ENCODE measurements around the gene INS.

DNA sequence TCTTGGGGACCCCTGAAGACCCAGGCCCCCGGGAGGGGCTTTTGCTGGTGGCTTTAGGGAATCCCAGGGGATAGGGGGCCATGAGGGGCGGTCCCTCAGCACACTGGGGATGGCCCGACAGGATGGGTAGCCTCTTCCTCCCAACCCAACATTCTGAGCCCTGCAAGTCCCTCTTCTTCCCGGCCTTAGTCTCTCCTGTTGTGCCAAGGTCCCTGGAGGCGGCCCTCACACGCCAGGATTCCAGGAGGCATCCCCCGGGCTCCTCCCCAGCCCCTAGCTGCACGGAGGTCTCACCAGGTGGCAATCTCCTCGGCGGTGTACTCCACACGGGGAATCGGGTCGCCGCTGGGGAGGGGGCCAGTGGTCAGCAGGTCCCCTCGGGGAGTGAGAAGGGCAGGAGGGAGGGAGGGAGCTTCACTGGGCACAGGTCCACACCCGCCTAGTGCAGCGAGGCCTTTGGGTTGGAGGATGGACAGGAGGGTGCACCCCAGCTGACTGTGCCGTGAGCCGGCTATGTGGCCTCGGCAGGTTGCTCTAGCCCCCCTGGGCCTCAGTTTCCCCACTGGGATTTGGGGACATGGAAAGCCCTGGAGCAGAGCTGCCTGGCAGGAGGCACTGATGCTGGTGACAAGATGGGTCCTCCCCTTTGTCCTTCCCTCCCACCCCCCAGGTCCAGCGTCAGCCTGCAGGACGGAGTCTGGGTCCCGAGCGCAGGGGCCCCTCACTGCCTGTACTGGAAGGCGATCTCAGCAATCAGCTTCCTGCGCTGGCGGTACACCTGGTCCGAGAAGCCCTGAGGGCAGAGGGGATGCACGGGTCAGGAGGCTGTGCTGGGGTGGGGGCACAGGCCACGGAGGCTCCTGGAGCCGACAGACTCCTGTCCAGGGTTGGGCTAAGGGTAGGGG, 6.4 kb upstream of the INS start:
- no peak for TF ChIP-seq EZH2 (IDR thresholded peaks at IDR 0.05; ENCODE audit: insufficient read depth, low read length)
- TF ChIP-seq, protein P1, sequence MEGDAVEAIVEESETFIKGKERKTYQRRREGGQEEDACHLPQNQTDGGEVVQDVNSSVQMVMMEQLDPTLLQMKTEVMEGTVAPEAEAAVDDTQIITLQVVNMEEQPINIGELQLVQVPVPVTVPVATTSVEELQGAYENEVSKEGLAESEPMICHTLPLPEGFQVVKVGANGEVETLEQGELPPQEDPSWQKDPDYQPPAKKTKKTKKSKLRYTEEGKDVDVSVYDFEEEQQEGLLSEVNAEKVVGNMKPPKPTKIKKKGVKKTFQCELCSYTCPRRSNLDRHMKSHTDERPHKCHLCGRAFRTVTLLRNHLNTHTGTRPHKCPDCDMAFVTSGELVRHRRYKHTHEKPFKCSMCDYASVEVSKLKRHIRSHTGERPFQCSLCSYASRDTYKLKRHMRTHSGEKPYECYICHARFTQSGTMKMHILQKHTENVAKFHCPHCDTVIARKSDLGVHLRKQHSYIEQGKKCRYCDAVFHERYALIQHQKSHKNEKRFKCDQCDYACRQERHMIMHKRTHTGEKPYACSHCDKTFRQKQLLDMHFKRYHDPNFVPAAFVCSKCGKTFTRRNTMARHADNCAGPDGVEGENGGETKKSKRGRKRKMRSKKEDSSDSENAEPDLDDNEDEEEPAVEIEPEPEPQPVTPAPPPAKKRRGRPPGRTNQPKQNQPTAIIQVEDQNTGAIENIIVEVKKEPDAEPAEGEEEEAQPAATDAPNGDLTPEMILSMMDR (IDR thresholded peaks at IDR 0.05; ENCODE audit: insufficient read depth, low read depth, low read length): no peak
